Measurements from ENCODE around the gene GSTM5. TPM values are rescaled to one million over a fixed set of nuclear protein-coding genes. Genes with fewer than 3 reads are reported as not detected.

Gene GSTM5
- total and polyA plus RNA-seq, 2 of the 8 experiments (the other 6 are each of a cell fraction or from before 2014, with no cell fraction given) = 0.24 to 0.89 TPM

- no peak for TF ChIP-seq CHD7 (IDR thresholded peaks at IDR 0.05; ENCODE audit: insufficient replicate concordance, low read length)
- TF ChIP-seq MAFK (IDR thresholded peaks at IDR 0.05; ENCODE audit: low read depth, low read length) = no peak
- TF ChIP-seq RFX5 (IDR thresholded peaks at IDR 0.05; ENCODE audit: borderline replicate concordance, low read depth, low read length) = no peak
- no peak for TF ChIP-seq NANOG (IDR thresholded peaks at IDR 0.05; ENCODE audit: insufficient read depth, low read depth, low read length, poor library complexity, severe bottlenecking)
- TF ChIP-seq SUZ12 (IDR thresholded peaks at IDR 0.05; ENCODE audit: low read length) = no peak
- TF ChIP-seq EP300 (IDR thresholded peaks at IDR 0.05; ENCODE audit: borderline replicate concordance in 1 of 2, low read depth in 2 of 2, low read length in 2 of 2) = no peak
- TF ChIP-seq ASH2L (IDR thresholded peaks at IDR 0.05; ENCODE audit: low read length) = no peak
- no peak for TF ChIP-seq POLR2A (IDR thresholded peaks at IDR 0.05; ENCODE audit: control extremely low read depth in 1 of 2, low read depth in 2 of 2, low read length in 2 of 2)
- no peak for TF ChIP-seq SP2 (IDR thresholded peaks at IDR 0.05; ENCODE audit: low read length)
- no peak for TF ChIP-seq HDAC2 (IDR thresholded peaks at IDR 0.05; ENCODE audit: borderline replicate concordance in 1 of 2, low read depth in 2 of 2, low read length in 2 of 2)
- TF ChIP-seq TCF12 (IDR thresholded peaks at IDR 0.05; ENCODE audit: low read depth, low read length) = no peak
- TF ChIP-seq HDAC6 (IDR thresholded peaks at IDR 0.05; ENCODE audit: low read depth, low read length) = no peak
These were observed 5.7 kb downstream of the GSTM5 start (continued) for GRCh38 chr1:109717729-109718128.

All from H1 (cell line).